ENCODE data around the gene PDZRN3. TPM values are rescaled to one million over a fixed set of nuclear protein-coding genes. Genes with fewer than 3 reads are reported as not detected.
"Not testable (repeated sequence)": the region's sequence is repeated elsewhere in the genome, so short reads cannot be mapped to it uniquely, and the experiment has no call there.

The PDZRN3 gene
- total RNA-seq, 1 experiment from 2014 or later = 17.5 TPM

GRCh38 chr3:73473181-73473897 is 151.4 kb downstream of the PDZRN3 start:
- H3K4me3 ChIP-seq (ENCODE audit: low read length) = no peak overlapping the region
- H3K4me2 ChIP-seq (ENCODE audit: low read depth, low read length, poor library complexity, severe bottlenecking) = no peak overlapping the region
- no peak overlapping the region for H3K9ac ChIP-seq (ENCODE audit: low read length)
- no peaks in the 10 kb centered on the region for H4K20me1 ChIP-seq (ENCODE audit: insufficient read depth, low read depth, low read length)
- no peak overlapping the region for H2AFZ ChIP-seq (ENCODE audit: low read length)
- no peak overlapping the region for H3K27ac ChIP-seq (ENCODE audit: low read length)
- H3K4me1 ChIP-seq (ENCODE audit: low read length) = no peaks in the 10 kb centered on the region
- no peaks in the 10 kb centered on the region for H3K27me3 ChIP-seq (ENCODE audit: low read length)
- no peak for DNase-seq
- no peaks in the 10 kb centered on the region for H3K79me2 ChIP-seq (ENCODE audit: low read length)
- H3K36me3 ChIP-seq (ENCODE audit: insufficient read depth, low read length) = no peaks in the 10 kb centered on the region
- H3K9me3 ChIP-seq (ENCODE audit: low read length) = no peaks in the 10 kb centered on the region
- H3K9me2 ChIP-seq (replicated peaks; ENCODE audit: insufficient read depth, low read length) = no peaks in the 10 kb centered on the region

GRCh38 chr3:73471986-73472787 is 152.6 kb downstream of the PDZRN3 start:
- Histone ChIP-seq H3K9ac (ENCODE audit: low read length) (no peak overlapping the region), H3K79me2 (ENCODE audit: low read length) (no peaks in the 10 kb centered on the region), H2AFZ (ENCODE audit: low read length) (no peak overlapping the region), H3K27ac (ENCODE audit: low read length) (no peak overlapping the region), H3K36me3 (ENCODE audit: insufficient read depth, low read length) (no peaks in the 10 kb centered on the region), H3K4me3 (ENCODE audit: low read length) (no peak overlapping the region), H3K4me1 (ENCODE audit: low read length) (no peaks in the 10 kb centered on the region), H4K20me1 (ENCODE audit: insufficient read depth, low read depth, low read length) (no peaks in the 10 kb centered on the region), H3K9me2 (replicated peaks; ENCODE audit: insufficient read depth, low read length) (no peaks in the 10 kb centered on the region), H3K9me3 (ENCODE audit: low read length) (no peaks in the 10 kb centered on the region), H3K27me3 (ENCODE audit: low read length) (no peaks in the 10 kb centered on the region), H3K4me2 (ENCODE audit: low read depth, low read length, poor library complexity, severe bottlenecking) (no peak overlapping the region)
- no peak for DNase-seq

- H4K20me1 ChIP-seq (ENCODE audit: insufficient read depth, low read depth, low read length) = no peaks in the 10 kb centered on the region
- DNase-seq = no peak
- no peaks in the 10 kb centered on the region for H3K36me3 ChIP-seq (ENCODE audit: insufficient read depth, low read length)
- H3K4me1 ChIP-seq (ENCODE audit: low read length) = peaks cover 8% of the 10 kb centered on the region
- H3K27ac ChIP-seq (ENCODE audit: low read length) = no peak overlapping the region
- H3K79me2 ChIP-seq (ENCODE audit: low read length) = no peaks in the 10 kb centered on the region
- no peaks in the 10 kb centered on the region for H3K27me3 ChIP-seq (ENCODE audit: low read length)
- no peak overlapping the region for H2AFZ ChIP-seq (ENCODE audit: low read length)
- no peak overlapping the region for H3K4me3 ChIP-seq (ENCODE audit: low read length)
- no peaks in the 10 kb centered on the region for H3K9me2 ChIP-seq (replicated peaks; ENCODE audit: insufficient read depth, low read length)
- no peaks in the 10 kb centered on the region for H3K9me3 ChIP-seq (ENCODE audit: low read length)
- no peak overlapping the region for H3K4me2 ChIP-seq (ENCODE audit: low read depth, low read length, poor library complexity, severe bottlenecking)
- no peak overlapping the region for H3K9ac ChIP-seq (ENCODE audit: low read length)
Observed at GRCh38 chr3:73470860-73471259, 153.9 kb downstream of the PDZRN3 start.

GRCh38 chr3:73469331-73469730 is 155.4 kb downstream of the PDZRN3 start:
- Histone ChIP-seq H3K4me2 (ENCODE audit: low read depth, low read length, poor library complexity, severe bottlenecking) (no peak overlapping the region), H3K4me3 (ENCODE audit: low read length) (no peak overlapping the region), H3K27ac (ENCODE audit: low read length) (no peak overlapping the region), H3K9ac (ENCODE audit: low read length) (no peak overlapping the region), H3K9me3 (ENCODE audit: low read length) (no peaks in the 10 kb centered on the region), H3K9me2 (replicated peaks; ENCODE audit: insufficient read depth, low read length) (no peaks in the 10 kb centered on the region), H4K20me1 (ENCODE audit: insufficient read depth, low read depth, low read length) (no peaks in the 10 kb centered on the region), H2AFZ (ENCODE audit: low read length) (no peak overlapping the region), H3K79me2 (ENCODE audit: low read length) (no peaks in the 10 kb centered on the region), H3K36me3 (ENCODE audit: insufficient read depth, low read length) (no peaks in the 10 kb centered on the region), H3K27me3 (ENCODE audit: low read length) (no peaks in the 10 kb centered on the region), H3K4me1 (ENCODE audit: low read length) (peaks cover 8% of the 10 kb centered on the region)
- no peak for DNase-seq

- H2AFZ ChIP-seq (ENCODE audit: low read length) = no peak overlapping the region
- no peak overlapping the region for H3K4me2 ChIP-seq (ENCODE audit: low read depth, low read length, poor library complexity, severe bottlenecking)
- no peaks in the 10 kb centered on the region for H3K9me2 ChIP-seq (replicated peaks; ENCODE audit: insufficient read depth, low read length)
- H3K36me3 ChIP-seq (ENCODE audit: insufficient read depth, low read length) = no peaks in the 10 kb centered on the region
- H3K27ac ChIP-seq (ENCODE audit: low read length) = no peak overlapping the region
- no peaks in the 10 kb centered on the region for H4K20me1 ChIP-seq (ENCODE audit: insufficient read depth, low read depth, low read length)
- H3K4me1 ChIP-seq (ENCODE audit: low read length) = peaks cover 8% of the 10 kb centered on the region
- no peak overlapping the region for H3K9ac ChIP-seq (ENCODE audit: low read length)
- no peaks in the 10 kb centered on the region for H3K9me3 ChIP-seq (ENCODE audit: low read length)
- H3K27me3 ChIP-seq (ENCODE audit: low read length) = no peaks in the 10 kb centered on the region
- no peak for DNase-seq
- H3K4me3 ChIP-seq (ENCODE audit: low read length) = no peak overlapping the region
- no peaks in the 10 kb centered on the region for H3K79me2 ChIP-seq (ENCODE audit: low read length)
Observed at GRCh38 chr3:73467211-73467610, 157.5 kb downstream of the PDZRN3 start.

GRCh38 chr3:73465926-73466325 is 158.8 kb downstream of the PDZRN3 start:
- H3K4me2 ChIP-seq (ENCODE audit: low read depth, low read length, poor library complexity, severe bottlenecking) = no peak overlapping the region
- no peak overlapping the region for H3K27ac ChIP-seq (ENCODE audit: low read length)
- H3K9me2 ChIP-seq (replicated peaks; ENCODE audit: insufficient read depth, low read length) = no peaks in the 10 kb centered on the region
- H3K36me3 ChIP-seq (ENCODE audit: insufficient read depth, low read length) = no peaks in the 10 kb centered on the region
- no peaks in the 10 kb centered on the region for H4K20me1 ChIP-seq (ENCODE audit: insufficient read depth, low read depth, low read length)
- H3K4me1 ChIP-seq (ENCODE audit: low read length) = peaks cover 8% of the 10 kb centered on the region
- H3K9me3 ChIP-seq (ENCODE audit: low read length) = no peaks in the 10 kb centered on the region
- no peak for DNase-seq
- no peaks in the 10 kb centered on the region for H3K27me3 ChIP-seq (ENCODE audit: low read length)
- H3K4me3 ChIP-seq (ENCODE audit: low read length) = no peak overlapping the region
- no peak overlapping the region for H3K9ac ChIP-seq (ENCODE audit: low read length)
- no peak overlapping the region for H2AFZ ChIP-seq (ENCODE audit: low read length)
- no peaks in the 10 kb centered on the region for H3K79me2 ChIP-seq (ENCODE audit: low read length)

- not testable (repeated sequence) for H3K79me2 ChIP-seq (ENCODE audit: low read length); H2AFZ ChIP-seq (ENCODE audit: low read length); H3K4me2 ChIP-seq (ENCODE audit: low read depth, low read length, poor library complexity, severe bottlenecking); DNase-seq; H4K20me1 ChIP-seq (ENCODE audit: insufficient read depth, low read depth, low read length); H3K4me3 ChIP-seq (ENCODE audit: low read length); H3K4me1 ChIP-seq (ENCODE audit: low read length); H3K9ac ChIP-seq (ENCODE audit: low read length); H3K36me3 ChIP-seq (ENCODE audit: insufficient read depth, low read length); H3K27me3 ChIP-seq (ENCODE audit: low read length); H3K9me3 ChIP-seq (ENCODE audit: low read length); H3K9me2 ChIP-seq (replicated peaks; ENCODE audit: insufficient read depth, low read length); H3K27ac ChIP-seq (ENCODE audit: low read length)
Observed at GRCh38 chr3:73464126-73464525, 160.6 kb downstream of the PDZRN3 start.

GRCh38 chr3:73461547-73461946 is 163.2 kb downstream of the PDZRN3 start:
- no peaks in the 10 kb centered on the region for H3K27me3 ChIP-seq (ENCODE audit: low read length)
- H3K79me2 ChIP-seq (ENCODE audit: low read length) = no peaks in the 10 kb centered on the region
- H3K4me2 ChIP-seq (ENCODE audit: low read depth, low read length, poor library complexity, severe bottlenecking) = no peak overlapping the region
- no peak for DNase-seq
- no peak overlapping the region for H3K27ac ChIP-seq (ENCODE audit: low read length)
- no peak overlapping the region for H2AFZ ChIP-seq (ENCODE audit: low read length)
- no peaks in the 10 kb centered on the region for H4K20me1 ChIP-seq (ENCODE audit: insufficient read depth, low read depth, low read length)
- H3K9me2 ChIP-seq (replicated peaks; ENCODE audit: insufficient read depth, low read length) = no peaks in the 10 kb centered on the region
- no peak overlapping the region for H3K9ac ChIP-seq (ENCODE audit: low read length)
- H3K4me3 ChIP-seq (ENCODE audit: low read length) = no peak overlapping the region
- H3K9me3 ChIP-seq (ENCODE audit: low read length) = no peaks in the 10 kb centered on the region
- H3K4me1 ChIP-seq (ENCODE audit: low read length) = peaks cover 3% of the 10 kb centered on the region
- no peaks in the 10 kb centered on the region for H3K36me3 ChIP-seq (ENCODE audit: insufficient read depth, low read length)

Data from Karpas-422 (cell line).